GM12892 (cell line): ENCODE results near the gene IL32.
"Not testable (repeated sequence)": the region's sequence is repeated elsewhere in the genome, so short reads cannot be mapped to it uniquely, and the experiment has no call there.

Experiments
- POLR2AphosphoS5 ChIP-seq: IDR thresholded peaks from 2 replicates; pipeline ENCODE4 v1.6.1; 2011; ENCODE audit warnings: low read depth, low read length, control low read depth
- TAF1 ChIP-seq: IDR thresholded peaks from 2 replicates; pipeline ENCODE4 v1.6.1; 2011; ENCODE audit warnings: low read depth, mild to moderate bottlenecking, control low read depth, low read length, borderline replicate concordance

DNA sequence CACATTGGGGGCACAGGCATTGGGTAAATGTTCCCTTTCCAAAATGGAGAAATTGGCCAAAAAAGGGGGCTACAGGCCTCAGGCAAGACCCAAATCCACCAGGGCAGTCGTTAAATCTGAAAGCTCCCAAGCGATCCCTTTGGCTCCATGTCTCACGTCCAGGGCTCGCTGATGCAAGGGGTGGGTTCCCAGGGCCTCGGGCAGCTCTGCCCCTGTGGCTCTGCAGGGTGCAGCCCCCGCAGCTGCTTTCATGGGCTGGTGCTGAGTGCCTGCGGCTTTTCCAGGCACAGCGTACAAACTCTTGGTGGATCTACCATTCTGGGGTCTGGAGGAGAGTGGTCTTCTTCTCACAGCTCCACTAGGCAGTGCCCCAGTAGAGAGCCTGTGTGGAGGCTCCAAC, 18.0 kb downstream of the IL32 start:
- TF ChIP-seq TAF1, POLR2AphosphoS5: not testable (repeated sequence)
